ENCODE results near the gene ACOXL.

GRCh38 chr2:110724820-110725219 is 7.6 kb upstream of the ACOXL start:
- TF ChIP-seq, protein P1, sequence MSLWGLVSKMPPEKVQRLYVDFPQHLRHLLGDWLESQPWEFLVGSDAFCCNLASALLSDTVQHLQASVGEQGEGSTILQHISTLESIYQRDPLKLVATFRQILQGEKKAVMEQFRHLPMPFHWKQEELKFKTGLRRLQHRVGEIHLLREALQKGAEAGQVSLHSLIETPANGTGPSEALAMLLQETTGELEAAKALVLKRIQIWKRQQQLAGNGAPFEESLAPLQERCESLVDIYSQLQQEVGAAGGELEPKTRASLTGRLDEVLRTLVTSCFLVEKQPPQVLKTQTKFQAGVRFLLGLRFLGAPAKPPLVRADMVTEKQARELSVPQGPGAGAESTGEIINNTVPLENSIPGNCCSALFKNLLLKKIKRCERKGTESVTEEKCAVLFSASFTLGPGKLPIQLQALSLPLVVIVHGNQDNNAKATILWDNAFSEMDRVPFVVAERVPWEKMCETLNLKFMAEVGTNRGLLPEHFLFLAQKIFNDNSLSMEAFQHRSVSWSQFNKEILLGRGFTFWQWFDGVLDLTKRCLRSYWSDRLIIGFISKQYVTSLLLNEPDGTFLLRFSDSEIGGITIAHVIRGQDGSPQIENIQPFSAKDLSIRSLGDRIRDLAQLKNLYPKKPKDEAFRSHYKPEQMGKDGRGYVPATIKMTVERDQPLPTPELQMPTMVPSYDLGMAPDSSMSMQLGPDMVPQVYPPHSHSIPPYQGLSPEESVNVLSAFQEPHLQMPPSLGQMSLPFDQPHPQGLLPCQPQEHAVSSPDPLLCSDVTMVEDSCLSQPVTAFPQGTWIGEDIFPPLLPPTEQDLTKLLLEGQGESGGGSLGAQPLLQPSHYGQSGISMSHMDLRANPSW (CRISPR knock-in tag; IDR thresholded peaks at IDR 0.05): no peak
- TF ChIP-seq CTCF (IDR thresholded peaks at IDR 0.05 in 2 of 3, conservative IDR thresholded peaks at IDR 0.05 in 1 of 3; ENCODE audit: insufficient read depth in 2 of 3, low read depth in 1 of 3, low read length in 3 of 3) (no peak), CREB1 (IDR thresholded peaks at IDR 0.05) (no peak), CREB1 (CRISPR knock-in tag; IDR thresholded peaks at IDR 0.05) (no peak), KDM1A (IDR thresholded peaks at IDR 0.05) (no peak)
- TF ChIP-seq, protein P2, sequence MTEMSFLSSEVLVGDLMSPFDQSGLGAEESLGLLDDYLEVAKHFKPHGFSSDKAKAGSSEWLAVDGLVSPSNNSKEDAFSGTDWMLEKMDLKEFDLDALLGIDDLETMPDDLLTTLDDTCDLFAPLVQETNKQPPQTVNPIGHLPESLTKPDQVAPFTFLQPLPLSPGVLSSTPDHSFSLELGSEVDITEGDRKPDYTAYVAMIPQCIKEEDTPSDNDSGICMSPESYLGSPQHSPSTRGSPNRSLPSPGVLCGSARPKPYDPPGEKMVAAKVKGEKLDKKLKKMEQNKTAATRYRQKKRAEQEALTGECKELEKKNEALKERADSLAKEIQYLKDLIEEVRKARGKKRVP (CRISPR knock-in tag; IDR thresholded peaks at IDR 0.05): no peak

Measured in K562 (cell line).